Liver (tissue), 3 donors: ENCODE data around the gene CREBBP.
A peak's percentile ranks its signal among the peaks of the same experiment; 100 is the strongest.

Experiments used
- HNF4G ChIP-seq: IDR thresholded peaks from 2 replicates; pipeline ENCODE4 v1.6.1; 2016; ENCODE audit warnings: antibody characterized with exemption
- RAD21 ChIP-seq, 2 donors: IDR thresholded peaks; 2 replicates each; pipeline ENCODE4 v1.6.1; 2016; ENCODE audit warnings: antibody characterized with exemption in 2 of 2, mild to moderate bottlenecking in 2 of 2
- RXRA ChIP-seq, 2 donors: IDR thresholded peaks; 2 replicates each; pipeline ENCODE4 v1.6.1; 2017 to 2018; ENCODE audit warnings: antibody characterized with exemption in 2 of 2, mild to moderate bottlenecking in 1 of 2
- TAF1 ChIP-seq: conservative IDR thresholded peaks from 2 replicates; pipeline ENCODE4 v1.6.1; 2016; ENCODE audit warnings: antibody characterized with exemption, mild to moderate bottlenecking
- YY1 ChIP-seq: IDR thresholded peaks from 2 replicates; pipeline ENCODE4 v1.6.1; 2016; ENCODE audit warnings: antibody characterized with exemption, mild to moderate bottlenecking
- TF ChIP-seq, protein P1 (sequence below): fragments of 150-350 bp; IDR thresholded peaks from 2 replicates; pipeline ENCODE4 v1.5.1; 2017; ENCODE audit warnings: improper control_type of control experiment, low read depth, low read length; ENCODE audit not compliant: missing input control
- TF ChIP-seq, protein P2 (sequence below): IDR thresholded peaks from 2 replicates; pipeline ENCODE4 v1.6.1; 2016; ENCODE audit warnings: antibody characterized with exemption
- donor health status: healthy.
- donor health status: healthy.

DNA sequence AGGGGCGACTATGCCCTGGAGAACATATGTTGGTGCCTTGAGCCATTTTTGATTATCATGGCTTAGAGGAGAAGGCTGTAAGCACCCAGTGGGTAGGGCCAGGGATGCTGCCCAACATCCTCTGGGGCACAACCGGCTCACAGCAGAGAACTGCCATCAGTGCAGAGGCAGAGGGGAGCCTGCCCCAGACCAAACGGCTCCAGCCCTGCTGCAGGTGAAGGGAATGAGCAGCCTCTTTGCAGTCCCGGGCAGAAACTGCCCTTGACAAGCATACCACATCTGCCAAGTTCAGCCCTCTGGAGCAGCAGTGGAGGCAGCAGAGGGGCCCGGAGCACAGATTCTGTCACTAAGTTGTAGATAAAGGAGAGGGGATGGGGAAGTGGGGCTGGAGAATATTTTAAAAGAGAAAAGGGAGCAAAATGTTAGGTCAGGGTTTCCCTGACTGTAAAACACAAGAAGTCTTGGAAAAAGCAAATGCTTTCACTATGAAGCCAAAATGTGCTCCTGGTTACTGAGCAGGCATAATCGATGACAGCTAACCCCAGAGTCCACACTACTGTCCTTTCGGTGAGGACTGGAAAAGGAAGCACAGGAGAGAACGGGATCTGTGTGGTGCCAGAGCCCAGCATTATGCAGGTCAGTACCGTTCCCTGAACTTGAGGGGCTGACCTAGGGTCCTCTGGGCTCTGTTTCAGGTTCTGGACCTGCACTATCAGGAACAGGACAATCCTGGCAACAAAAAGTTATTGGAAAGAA lies 72.0 kb downstream of the CREBBP start:
- TF ChIP-seq TAF1: no peak
- no peak for TF ChIP-seq YY1
- TF ChIP-seq, protein P1, sequence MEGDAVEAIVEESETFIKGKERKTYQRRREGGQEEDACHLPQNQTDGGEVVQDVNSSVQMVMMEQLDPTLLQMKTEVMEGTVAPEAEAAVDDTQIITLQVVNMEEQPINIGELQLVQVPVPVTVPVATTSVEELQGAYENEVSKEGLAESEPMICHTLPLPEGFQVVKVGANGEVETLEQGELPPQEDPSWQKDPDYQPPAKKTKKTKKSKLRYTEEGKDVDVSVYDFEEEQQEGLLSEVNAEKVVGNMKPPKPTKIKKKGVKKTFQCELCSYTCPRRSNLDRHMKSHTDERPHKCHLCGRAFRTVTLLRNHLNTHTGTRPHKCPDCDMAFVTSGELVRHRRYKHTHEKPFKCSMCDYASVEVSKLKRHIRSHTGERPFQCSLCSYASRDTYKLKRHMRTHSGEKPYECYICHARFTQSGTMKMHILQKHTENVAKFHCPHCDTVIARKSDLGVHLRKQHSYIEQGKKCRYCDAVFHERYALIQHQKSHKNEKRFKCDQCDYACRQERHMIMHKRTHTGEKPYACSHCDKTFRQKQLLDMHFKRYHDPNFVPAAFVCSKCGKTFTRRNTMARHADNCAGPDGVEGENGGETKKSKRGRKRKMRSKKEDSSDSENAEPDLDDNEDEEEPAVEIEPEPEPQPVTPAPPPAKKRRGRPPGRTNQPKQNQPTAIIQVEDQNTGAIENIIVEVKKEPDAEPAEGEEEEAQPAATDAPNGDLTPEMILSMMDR: no peak
- peak in 1 of 2 donors; percentile 28 for TF ChIP-seq RAD21 (IDR thresholded peaks at IDR 0.05)
- no peak for TF ChIP-seq HNF4G
- TF ChIP-seq, protein P2, sequence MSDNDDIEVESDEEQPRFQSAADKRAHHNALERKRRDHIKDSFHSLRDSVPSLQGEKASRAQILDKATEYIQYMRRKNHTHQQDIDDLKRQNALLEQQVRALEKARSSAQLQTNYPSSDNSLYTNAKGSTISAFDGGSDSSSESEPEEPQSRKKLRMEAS: no peak
- peak in 1 of 2 donors; percentile 18 for TF ChIP-seq RXRA (IDR thresholded peaks at IDR 0.05)
